Pancreas (tissue), 10 donors: ENCODE results near the gene SLITRK2. TPM values are rescaled to one million over a fixed set of nuclear protein-coding genes. Genes with fewer than 3 reads are reported as not detected.

Experiments used
- ATAC-seq, 4 donors: fragments of 200-7000 bp; cut with Tn5 transposase; one replicate each; pipeline versions ENCODE4 v1.8.0 to v1.9.1; 2020; ENCODE audit warnings: mild to moderate bottlenecking in 4 of 4, moderate library complexity in 4 of 4
- DNase-seq, 6 donors: peaks; one replicate each; pipeline ENCODE4 v3.0.0-alpha.2; 2020
- FAIRE-seq: peaks from 2 replicates; lab custom pipeline; 2012; peaks lifted over from hg19 to GRCh38; lab: Jason Lieb, UNC
- H3K27ac ChIP-seq, 4 donors: fragments of 200-600 bp; sonication (generic); 1 replicate in 3 of 4; 2 replicates in 1 of 4; pipeline versions ENCODE4 v1.5.0 to v1.8.0; 2020
- H3K27me3 ChIP-seq, 4 donors: fragments of 200-600 bp; one replicate each; pipeline ENCODE4 v1.8.0; 2021
- H3K36me3 ChIP-seq, 3 donors: fragments of 200-600 bp; sonication (generic) in 1 of 3; one replicate each; pipeline versions ENCODE4 v1.5.0 to v1.8.0; 2020 to 2021
- H3K4me1 ChIP-seq, 3 donors: fragments of 200-600 bp; one replicate each; pipeline ENCODE4 v1.8.0; 2021
- H3K4me3 ChIP-seq, 4 donors: fragments of 200-600 bp; sonication (generic) in 2 of 4; one replicate each; pipeline versions ENCODE4 v1.5.0 to v1.8.0; 2020 to 2021
- H3K9me3 ChIP-seq, 4 donors: fragments of 200-600 bp; one replicate each; pipeline ENCODE4 v1.8.0; 2021
- WGBS, 2 donors: extraction: QIAGEN DNeasy Blood & Tissue Kit; methylation state at CpG; one replicate each; pipeline ENCODE4 v1.1.7; 2013; 5-methylcytosine and 5-hydroxymethylcytosine counted together
- intact Hi-C, 3 donors: fragments of 100-400 bp; cut with DNase I; formaldehyde crosslinking; loops; one replicate each; pipeline versions ENCODE4 v1.11.1 to v1.14.2; 2022
- polyA plus RNA-seq, 2 donors: library from polyadenylated mRNA; stranded (reverse); fragments of 200-250 nt; gene quantifications; one replicate each; pipeline ENCODE4 v1.2.3, GENCODE V29; 2013
- total RNA-seq, 6 donors: library from RNA; stranded (reverse); fragmentation: NEBNext Ultra II Directional in 4 of 6; extraction: Animal tissue kit (Norgen Biotek cat#: 25700) in 4 of 6; gene quantifications; one replicate each; pipeline versions ENCODE4 v1.2.1 to v1.2.4, GENCODE V29; 2021 to 2023
- TF ChIP-seq, protein P1 (sequence below), 4 donors: fragments of 200-600 bp; sonication (generic) in 3 of 4; IDR thresholded peaks; one replicate each; pipeline versions ENCODE4 v1.5.0 to v1.8.0; 2021; ENCODE audit warnings: antibody characterized with exemption in 4 of 4
- donor health status: healthy with polysubstance abuse.
- donor health status: DM: no; HTN: no; CAD: no; lungs with moderate emphysema.
- donor health status: DM: no; HTN: no; CAD: no.
- donor health status: control.
- donor health status: control.
- donor health status: Bipolar disorder and iron deficiency.
- donor health status: DM: yes; HTN: yes; CAD: no.
- donor health status: DM: no; HTN: no; CAD: no.
- donor health status: DM: no; HTN: no; CAD: no.
- donor health status: DM: yes; HTN: yes; CAD: no.

The SLITRK2 gene
- total and polyA plus RNA-seq, 8 donors: 0.03 to 0.67 (median 0.28) TPM

DNA sequence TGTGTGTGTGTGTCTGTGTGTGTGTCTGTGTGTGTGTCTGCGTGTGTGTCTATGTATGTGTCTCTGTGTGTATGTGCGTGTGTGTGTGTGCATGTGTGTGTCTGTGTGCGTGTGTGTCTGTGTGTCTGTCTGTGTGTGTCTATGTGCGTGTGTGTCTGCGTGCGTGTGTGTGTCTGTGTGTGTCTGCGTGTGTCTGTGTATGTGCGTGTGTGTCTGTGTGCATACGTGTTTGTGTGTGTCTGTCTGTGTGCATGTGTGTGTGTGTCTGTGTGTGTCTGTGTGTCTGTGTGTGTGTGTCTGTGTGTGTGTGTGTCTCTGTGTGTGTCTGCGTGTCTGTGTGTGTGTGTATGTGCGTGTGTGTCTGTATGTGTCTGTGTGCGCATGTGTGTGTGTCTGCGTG is 35.6 kb downstream of the SLITRK2 start:
- DNase-seq (no peak), FAIRE-seq (no peak), ATAC-seq (no peak)
- H3K27me3 ChIP-seq: peaks cover 0 to 8% (median 0%) of the 10 kb centered on the region in 4 donors
- no peaks in the 10 kb centered on the region for H3K4me1 ChIP-seq
- H3K9me3 ChIP-seq: no peaks in the 10 kb centered on the region
- 82 to 83% methylated on average over 13 of the region's 13 CpGs for WGBS, 2 donors
- H3K4me3 ChIP-seq: no peak overlapping the region
- intact Hi-C loops: no loop called here
- H3K27ac ChIP-seq: no peak overlapping the region
- TF ChIP-seq, protein P1, sequence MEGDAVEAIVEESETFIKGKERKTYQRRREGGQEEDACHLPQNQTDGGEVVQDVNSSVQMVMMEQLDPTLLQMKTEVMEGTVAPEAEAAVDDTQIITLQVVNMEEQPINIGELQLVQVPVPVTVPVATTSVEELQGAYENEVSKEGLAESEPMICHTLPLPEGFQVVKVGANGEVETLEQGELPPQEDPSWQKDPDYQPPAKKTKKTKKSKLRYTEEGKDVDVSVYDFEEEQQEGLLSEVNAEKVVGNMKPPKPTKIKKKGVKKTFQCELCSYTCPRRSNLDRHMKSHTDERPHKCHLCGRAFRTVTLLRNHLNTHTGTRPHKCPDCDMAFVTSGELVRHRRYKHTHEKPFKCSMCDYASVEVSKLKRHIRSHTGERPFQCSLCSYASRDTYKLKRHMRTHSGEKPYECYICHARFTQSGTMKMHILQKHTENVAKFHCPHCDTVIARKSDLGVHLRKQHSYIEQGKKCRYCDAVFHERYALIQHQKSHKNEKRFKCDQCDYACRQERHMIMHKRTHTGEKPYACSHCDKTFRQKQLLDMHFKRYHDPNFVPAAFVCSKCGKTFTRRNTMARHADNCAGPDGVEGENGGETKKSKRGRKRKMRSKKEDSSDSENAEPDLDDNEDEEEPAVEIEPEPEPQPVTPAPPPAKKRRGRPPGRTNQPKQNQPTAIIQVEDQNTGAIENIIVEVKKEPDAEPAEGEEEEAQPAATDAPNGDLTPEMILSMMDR (IDR thresholded peaks at IDR 0.05): no peak
- H3K36me3 ChIP-seq: no peaks in the 10 kb centered on the region

DNA sequence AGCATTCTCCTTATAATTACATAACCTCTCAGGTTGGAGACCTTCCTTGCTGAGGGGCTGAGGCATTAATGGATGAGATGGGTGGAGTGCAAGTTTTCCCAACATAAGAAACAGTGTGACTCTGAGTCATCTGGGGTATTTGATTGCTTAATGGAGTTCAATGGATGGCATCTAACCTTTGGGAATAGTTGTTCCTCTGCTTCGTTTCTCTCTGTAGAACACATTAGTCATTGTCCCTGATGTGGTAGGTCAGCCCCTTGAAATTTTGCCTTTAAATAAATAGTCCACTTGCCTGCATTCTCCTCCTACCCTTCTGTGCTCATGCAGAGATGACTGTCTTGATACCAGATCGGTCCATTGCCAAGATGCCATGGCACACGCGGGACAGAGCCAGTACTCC is 38.6 kb downstream of the SLITRK2 start:
- intact Hi-C loops: no loop called here
- DNase-seq (no peak), ATAC-seq (no peak), FAIRE-seq (no peak)
- 76% methylated on average over 4 of the region's 4 CpGs for WGBS, 2 donors
- Histone ChIP-seq H3K27ac (no peak overlapping the region), H3K9me3 (no peaks in the 10 kb centered on the region), H3K36me3 (no peaks in the 10 kb centered on the region), H3K4me3 (no peak overlapping the region), H3K27me3 (peaks cover 0 to 8% (median 0%) of the 10 kb centered on the region in 4 donors), H3K4me1 (no peaks in the 10 kb centered on the region)
- TF ChIP-seq, protein P1 (IDR thresholded peaks at IDR 0.05): no peak

DNA sequence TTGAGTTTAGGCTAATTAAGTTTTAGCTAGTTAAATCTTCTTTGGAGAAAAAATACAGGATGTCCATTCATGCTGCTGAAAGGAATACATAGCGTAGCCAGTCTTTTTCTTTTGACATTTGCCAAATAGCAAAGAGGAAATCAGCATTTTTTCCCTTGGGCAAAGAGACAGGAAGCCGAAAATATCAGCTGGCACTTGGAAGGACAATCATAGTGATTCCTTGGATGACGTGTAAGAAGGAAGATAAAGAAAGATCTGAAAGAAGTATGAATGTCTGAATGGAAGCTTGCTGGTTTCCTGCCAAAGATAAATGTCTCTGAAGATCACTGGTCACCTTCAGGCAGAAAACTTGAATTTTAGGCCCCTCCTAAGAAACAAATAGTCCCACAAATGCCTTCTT is 44.2 kb downstream of the SLITRK2 start:
- Histone ChIP-seq H3K4me1 (no peaks in the 10 kb centered on the region), H3K4me3 (no peak overlapping the region), H3K27ac (no peak overlapping the region), H3K36me3 (no peaks in the 10 kb centered on the region), H3K9me3 (no peaks in the 10 kb centered on the region), H3K27me3 (no peaks in the 10 kb centered on the region)
- ATAC-seq (no peak), FAIRE-seq (no peak), DNase-seq (no peak)
- TF ChIP-seq, protein P1 (IDR thresholded peaks at IDR 0.05): no peak
- intact Hi-C loops: loop anchor here in 1 of 3 donors (5.0 kb wide), 1 partner anchor 160 kb away; no protein-coding TSS in a partner anchor
- 50 to 56% methylated on average over 3 of the region's 3 CpGs for WGBS, 2 donors

DNA sequence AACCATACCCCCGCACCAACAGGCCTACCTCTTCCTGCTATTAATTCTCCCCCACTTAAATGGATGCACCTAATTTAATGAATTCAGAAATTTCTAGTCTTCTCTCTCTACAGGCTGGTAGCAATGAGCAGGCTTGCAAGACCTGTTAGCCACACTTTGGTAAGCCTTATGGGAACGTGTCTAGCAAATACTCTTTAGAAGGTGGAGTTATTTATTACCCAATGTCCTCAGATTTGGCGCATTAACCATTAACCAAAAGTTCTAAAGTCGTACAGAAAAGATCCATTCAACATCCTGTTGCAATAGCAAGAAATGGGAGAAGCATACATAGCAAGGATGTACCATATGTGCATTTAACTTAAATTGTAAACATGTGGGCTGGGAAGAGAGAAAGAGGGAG is 47.5 kb downstream of the SLITRK2 start:
- TF ChIP-seq, protein P1 (IDR thresholded peaks at IDR 0.05): no peak
- Histone ChIP-seq H3K36me3 (no peaks in the 10 kb centered on the region), H3K4me1 (no peaks in the 10 kb centered on the region), H3K27ac (no peak overlapping the region), H3K9me3 (no peaks in the 10 kb centered on the region), H3K4me3 (no peak overlapping the region), H3K27me3 (no peaks in the 10 kb centered on the region)
- no peak for FAIRE-seq
- DNase-seq: no peak
- intact Hi-C loops: no loop called here
- ATAC-seq: peak in 3 of 4 donors; percentile 54 to 86 (median 56)
- WGBS, 2 donors: 16 to 21% methylated on average over 4 of the region's 4 CpGs
